ENCODE data around the gene SULT1C3. TPM values are rescaled to one million over a fixed set of nuclear protein-coding genes. Genes with fewer than 3 reads are reported as not detected.

The SULT1C3 gene
- total RNA-seq, 1 donor from 2014 or later = not detected

GRCh38 chr2:108240966-108241365 is 1.2 kb downstream of the SULT1C3 start:
- TF ChIP-seq CTCF (conservative IDR thresholded peaks at IDR 0.05) = no peak
- Mint-ChIP-seq H3K4me3 (no peak overlapping the region), H3K9me3 (peaks cover 16% of the 10 kb centered on the region), H3K27me3 (ENCODE audit: low read depth) (no peaks in the 10 kb centered on the region), H3K27ac (ENCODE audit: unreplicated experiment) (no peak overlapping the region), H3K4me1 (no peaks in the 10 kb centered on the region), H3K36me3 (ENCODE audit: low read depth) (peaks cover 7% of the 10 kb centered on the region)
- no peak for DNase-seq (ENCODE audit: low read depth, low spot score)

GRCh38 chr2:108243566-108243965 is 3.8 kb downstream of the SULT1C3 start:
- H3K4me3 Mint-ChIP-seq = no peak overlapping the region
- peaks cover 13% of the 10 kb centered on the region for H3K9me3 Mint-ChIP-seq
- no peak for TF ChIP-seq CTCF (conservative IDR thresholded peaks at IDR 0.05)
- no peaks in the 10 kb centered on the region for H3K4me1 Mint-ChIP-seq
- peaks cover 2% of the 10 kb centered on the region for H3K36me3 Mint-ChIP-seq (ENCODE audit: low read depth)
- no peaks in the 10 kb centered on the region for H3K27me3 Mint-ChIP-seq (ENCODE audit: low read depth)
- DNase-seq (ENCODE audit: low read depth, low spot score) = no peak
- H3K27ac Mint-ChIP-seq (ENCODE audit: unreplicated experiment) = no peak overlapping the region

GRCh38 chr2:108244667-108245414 is 5.1 kb downstream of the SULT1C3 start:
- H3K9me3 Mint-ChIP-seq = peaks cover 13% of the 10 kb centered on the region
- no peak for TF ChIP-seq CTCF (conservative IDR thresholded peaks at IDR 0.05)
- no peaks in the 10 kb centered on the region for H3K27me3 Mint-ChIP-seq (ENCODE audit: low read depth)
- DNase-seq (ENCODE audit: low read depth, low spot score) = no peak
- no peak overlapping the region for H3K27ac Mint-ChIP-seq (ENCODE audit: unreplicated experiment)
- no peaks in the 10 kb centered on the region for H3K4me1 Mint-ChIP-seq
- H3K36me3 Mint-ChIP-seq (ENCODE audit: low read depth) = peaks cover 2% of the 10 kb centered on the region
- H3K4me3 Mint-ChIP-seq = no peak overlapping the region

- no peaks in the 10 kb centered on the region for H3K36me3 Mint-ChIP-seq (ENCODE audit: low read depth)
- TF ChIP-seq CTCF (conservative IDR thresholded peaks at IDR 0.05) = no peak
Observed at GRCh38 chr2:108253106-108253505, 13.3 kb downstream of the SULT1C3 start.

GRCh38 chr2:108257757-108258331 is 18.1 kb downstream of the SULT1C3 start:
- Mint-ChIP-seq H3K4me1 (no peaks in the 10 kb centered on the region), H3K9me3 (no peaks in the 10 kb centered on the region), H3K27ac (ENCODE audit: unreplicated experiment) (no peak overlapping the region), H3K27me3 (ENCODE audit: low read depth) (peaks cover 12% of the 10 kb centered on the region), H3K36me3 (ENCODE audit: low read depth) (no peaks in the 10 kb centered on the region), H3K4me3 (no peak overlapping the region)
- no peak for DNase-seq (ENCODE audit: low read depth, low spot score)
- TF ChIP-seq CTCF (conservative IDR thresholded peaks at IDR 0.05) = no peak

More at GRCh38 chr2:108253106-108253505, 13.3 kb downstream of the SULT1C3 start:
- Mint-ChIP-seq H3K27me3 (ENCODE audit: low read depth) (peaks cover 35% of the 10 kb centered on the region), H3K27ac (ENCODE audit: unreplicated experiment) (no peak overlapping the region), H3K4me3 (no peak overlapping the region), H3K4me1 (no peaks in the 10 kb centered on the region), H3K9me3 (no peaks in the 10 kb centered on the region)
- no peak for DNase-seq (ENCODE audit: low read depth, low spot score)

All from neural crest cell (in vitro differentiated cells).